GM12878 (cell line): ENCODE results near the gene SARDH. TPM values are rescaled to one million over a fixed set of nuclear protein-coding genes. Genes with fewer than 3 reads are reported as not detected.

Source experiments
- ATAC-seq: fragments of 200-7000 bp; cut with Tn5 transposase; 3 replicates; pipeline ENCODE4 v1.9.1; 2020; ENCODE audit warnings: mild to moderate bottlenecking, moderate library complexity
- BruUV-seq: library from RNA; stranded (reverse); fragments of 400-500 nt; replicated peaks from 2 replicates; lab custom pipeline; 2021; lab: Mats Ljungman, UMichigan
- CTCF ChIA-PET: fragments of 300-600 bp; sonication (Branson Sonifier 250); formaldehyde crosslinking; extraction: SDS; loops from one replicate; lab custom pipeline; 2021; ENCODE audit warnings: inconsistent platforms; lab: Yijun Ruan, JAX
- POLR2A ChIA-PET: fragments of 350-600 bp; formaldehyde crosslinking; extraction: SDS; loops from one replicate; lab custom pipeline; 2021; ENCODE audit warnings: inconsistent platforms; lab: Charles Lee
- RAD21 ChIA-PET: fragments of 300-600 bp; sonication (Branson Sonifier 250); formaldehyde crosslinking; loops from one replicate; lab custom pipeline; 2023; ENCODE audit warnings: antibody characterized with exemption; ENCODE audit not compliant: unreplicated experiment; lab: Charles Lee
- SMC1A ChIA-PET: fragments of 300-600 bp; sonication (Branson Sonifier 250); formaldehyde crosslinking; loops from one replicate; lab custom pipeline; 2023; ENCODE audit not compliant: unreplicated experiment, uncharacterized antibody; lab: Charles Lee
- DNase-seq: peaks from one replicate; pipeline ENCODE4 v3.0.0-alpha.2; 2011; ENCODE audit warnings: low read depth, low spot score
- FAIRE-seq: peaks from 3 replicates; lab custom pipeline; 2011; peaks lifted over from hg19 to GRCh38; lab: Jason Lieb, UNC
- H2AFZ ChIP-seq: 2 replicates; pipeline ENCODE4 v1.6.0; 2011; ENCODE audit warnings: low read depth, low read length, control low read depth; ENCODE audit not compliant: control insufficient read depth
- H3K27ac ChIP-seq: 2 replicates; pipeline ENCODE4 v1.5.1; 2011; ENCODE audit warnings: control low read depth; ENCODE audit not compliant: control insufficient read depth, insufficient read depth
- H3K27me3 ChIP-seq, 2 experiments: replicated peaks in 1 of 2; 2 replicates each; pipeline versions ENCODE4 v1.6.0 to v1.6.1; 2011; ENCODE audit warnings: low read length in 1 of 2; ENCODE audit not compliant: control insufficient read depth in 2 of 2, insufficient read depth in 2 of 2
- H3K36me3 ChIP-seq, 2 experiments: 2 replicates each; pipeline ENCODE4 v1.5.1; 2011; ENCODE audit warnings: low read length in 1 of 2; ENCODE audit not compliant: control insufficient read depth in 2 of 2, insufficient read depth in 2 of 2
- H3K4me1 ChIP-seq: 2 replicates; pipeline ENCODE4 v1.6.1; 2011; ENCODE audit warnings: mild to moderate bottlenecking, low read length, moderate library complexity, mixed read lengths; ENCODE audit not compliant: control insufficient read depth, insufficient read depth
- H3K4me2 ChIP-seq: 2 replicates; pipeline ENCODE4 v1.6.0; 2011; ENCODE audit warnings: control low read depth; ENCODE audit not compliant: control insufficient read depth, insufficient read depth
- H3K4me3 ChIP-seq: fragments of 200-600 bp; sonication (generic); 2 replicates; pipeline ENCODE4 v1.5.1; 2016
- H3K79me2 ChIP-seq: 2 replicates; pipeline ENCODE4 v1.6.0; 2011; ENCODE audit warnings: low read length; ENCODE audit not compliant: control insufficient read depth, insufficient read depth
- H3K9ac ChIP-seq: 2 replicates; pipeline ENCODE4 v1.8.0; 2011; ENCODE audit warnings: low read length, control low read depth, mixed read lengths; ENCODE audit not compliant: control insufficient read depth, insufficient read depth
- H3K9me3 ChIP-seq: replicated peaks from 3 replicates; pipeline ENCODE4 v1.5.1; 2011; ENCODE audit warnings: mild to moderate bottlenecking, low read length; ENCODE audit not compliant: control insufficient read depth, insufficient read depth
- H4K20me1 ChIP-seq: 2 replicates; pipeline ENCODE4 v1.6.0; 2011; ENCODE audit not compliant: control insufficient read depth, insufficient read depth
- ATF3 ChIP-seq: IDR thresholded peaks from 2 replicates; pipeline ENCODE4 v1.6.1; 2011; ENCODE audit warnings: low read depth, mild to moderate bottlenecking, low read length, moderate library complexity, borderline replicate concordance; ENCODE audit errors: extremely low read depth
- CBX3 ChIP-seq: fragments of 200-600 bp; sonication (generic); IDR thresholded peaks from 2 replicates; pipeline ENCODE4 v1.6.1; 2016; ENCODE audit warnings: low read depth, borderline replicate concordance
- CHD4 ChIP-seq: fragments of 200-600 bp; sonication (generic); IDR thresholded peaks from 2 replicates; pipeline ENCODE4 v1.6.1; 2016; ENCODE audit warnings: mild to moderate bottlenecking
- EP300 ChIP-seq, 2 experiments: fragments of 150-350 bp in 1 of 2; IDR thresholded peaks; 2 replicates each; pipeline ENCODE4 v1.6.1; 2011 to 2012; ENCODE audit warnings: low read depth in 2 of 2, low read length in 2 of 2, borderline replicate concordance in 1 of 2, improper control_type of control experiment in 1 of 2, inconsistent platforms in 1 of 2; ENCODE audit not compliant: control insufficient read depth in 1 of 2
- FOXK2 ChIP-seq: fragments of 450-650 bp; IDR thresholded peaks from 2 replicates; pipeline ENCODE4 v1.6.1; 2017; ENCODE audit warnings: mild to moderate bottlenecking, moderate library complexity
- IKZF2 ChIP-seq, 2 experiments: fragments of 450-650 bp; IDR thresholded peaks; 2 replicates each; pipeline ENCODE4 v1.6.1; 2017; ENCODE audit warnings: mild to moderate bottlenecking in 2 of 2, moderate library complexity in 2 of 2
- MYC ChIP-seq: IDR thresholded peaks from 2 replicates; pipeline ENCODE4 v1.6.1; 2011; ENCODE audit warnings: mild to moderate bottlenecking, low read length, moderate library complexity, inconsistent platforms; ENCODE audit not compliant: insufficient read depth, insufficient replicate concordance, insufficient read length, severe bottlenecking
- PRDM15 ChIP-seq: fragments of 450-650 bp; formaldehyde crosslinking; IDR thresholded peaks from 2 replicates; pipeline ENCODE4 v1.4.0; 2020; ENCODE audit warnings: mild to moderate bottlenecking, moderate library complexity
- TCF12 ChIP-seq: IDR thresholded peaks from 2 replicates; pipeline ENCODE4 v1.6.1; 2011; ENCODE audit warnings: low read depth, mild to moderate bottlenecking, low read length
- WGBS: methylation state at CpG from one replicate; pipeline ENCODE4 v1.1.6; 2016; ENCODE audit warnings: low lambda C conversion rate; ENCODE audit not compliant: insufficient replicate concordance, insufficient coverage; ENCODE audit errors: missing lambda C conversion rate; 5-methylcytosine and 5-hydroxymethylcytosine counted together
- in situ Hi-C: fragments of 300-500 bp; cut with MboI; formaldehyde crosslinking; loops from 9 replicates; pipeline ENCODE4 v1.14.3; 2018; ENCODE audit warnings: mixed read lengths
- intact Hi-C: fragments of 100-400 bp; cut with micrococcal nuclease; formaldehyde crosslinking; loops from one replicate; pipeline ENCODE4 v1.14.2; 2022; ENCODE audit not compliant: unreplicated experiment
- polyA plus RNA-seq, 11 experiments: library from polyadenylated mRNA; depleted of rRNA in 4 of 11; unstranded in 6 of 11; stranded (reverse) in 5 of 11; fragments of >200 nt; fragmentation: Nextera tagmentation in 4 of 11; fragmentation: Illumina TruSeq in 1 of 11; extraction: Ambion mirVana in 4 of 11; extraction: Trizol in 1 of 11; gene quantifications; 1 replicate in 1 of 11; 2 replicates in 10 of 11; pipeline versions ENCODE4 v1.2.1 to v1.2.3, GENCODE V29; 2011 to 2016; ENCODE audit warnings: inconsistent platforms in 2 of 11, missing spikeins in 2 of 11, low read depth in 1 of 11
- total RNA-seq, 4 experiments: library from RNA; depleted of rRNA in 3 of 4; stranded (reverse); fragments of >200 nt in 3 of 4; fragmentation: Illumina TruSeq in 1 of 4; extraction: Trizol in 1 of 4; gene quantifications; 2 replicates each; pipeline versions ENCODE4 v1.2.1 to v1.2.3, GENCODE V29; 2013 to 2021
- TF ChIP-seq, protein P1 (sequence below): IDR thresholded peaks from 2 replicates; pipeline ENCODE4 v1.6.1; 2012; ENCODE audit warnings: low read depth, low read length, improper control_type of control experiment

The SARDH gene
- total and polyA plus RNA-seq, 10 of the 15 experiments (the other 5 are each of a cell fraction or from before 2014, with no cell fraction given) = 0.03 to 0.15 (median 0.10) TPM; not detected in 6

- in situ Hi-C loops (no loop called here), intact Hi-C loops (no loop called here)
- H3K9me3 ChIP-seq = peaks cover 14% of the 10 kb centered on the region; the same call in 2 of the 3 replicates
- no peaks in the 10 kb centered on the region for H3K4me1 ChIP-seq
- no TSS peak for BruUV-seq
- TF ChIP-seq, protein P1, sequence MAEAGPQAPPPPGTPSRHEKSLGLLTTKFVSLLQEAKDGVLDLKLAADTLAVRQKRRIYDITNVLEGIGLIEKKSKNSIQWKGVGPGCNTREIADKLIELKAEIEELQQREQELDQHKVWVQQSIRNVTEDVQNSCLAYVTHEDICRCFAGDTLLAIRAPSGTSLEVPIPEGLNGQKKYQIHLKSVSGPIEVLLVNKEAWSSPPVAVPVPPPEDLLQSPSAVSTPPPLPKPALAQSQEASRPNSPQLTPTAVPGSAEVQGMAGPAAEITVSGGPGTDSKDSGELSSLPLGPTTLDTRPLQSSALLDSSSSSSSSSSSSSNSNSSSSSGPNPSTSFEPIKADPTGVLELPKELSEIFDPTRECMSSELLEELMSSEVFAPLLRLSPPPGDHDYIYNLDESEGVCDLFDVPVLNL = no peak
- no peak for TF ChIP-seq EP300 (IDR thresholded peaks at IDR 0.05; ENCODE audit: borderline replicate concordance in 1 of 2, control insufficient read depth in 1 of 2, low read depth in 2 of 2, low read length in 2 of 2)
- no peak for TF ChIP-seq FOXK2
- ATAC-seq (no peak), DNase-seq (no peak), FAIRE-seq (no peak)
- H2AFZ ChIP-seq = no peak overlapping the region
- RAD21 ChIA-PET = no interaction called here
- H3K4me3 ChIP-seq = no peak overlapping the region
- H3K27me3 ChIP-seq = no peaks in the 10 kb centered on the region
- 100% methylated on average over 1 of the region's 1 CpG for WGBS
- CTCF ChIA-PET = interaction anchor here (0.7 to 1.0 kb wide), 2 partner anchors 14 to 226 kb away, joined by 3 read pairs; no protein-coding TSS in a partner anchor
- no peak overlapping the region for H3K9ac ChIP-seq
- no peak overlapping the region for H3K4me2 ChIP-seq
- POLR2A ChIA-PET = no interaction called here
- no peaks in the 10 kb centered on the region for H4K20me1 ChIP-seq
- SMC1A ChIA-PET = no interaction called here
- H3K79me2 ChIP-seq = no peaks in the 10 kb centered on the region
- H3K27ac ChIP-seq = no peak overlapping the region
- peaks cover 16 to 33% of the 10 kb centered on the region in 2 experiments for H3K36me3 ChIP-seq
Observed at GRCh38 chr9:133767625-133768024, 29.5 kb upstream of the SARDH start.

- in situ Hi-C loops = no loop called here
- ChIA-PET RAD21 (no interaction called here), SMC1A (no interaction called here), POLR2A (no interaction called here), CTCF (interaction anchor here (1.0 kb wide), 1 partner anchor 15 kb away, joined by 3 read pairs; no protein-coding TSS in a partner anchor)
- BruUV-seq = no TSS peak
- H3K4me2 ChIP-seq = no peak overlapping the region
- H4K20me1 ChIP-seq = no peaks in the 10 kb centered on the region
- intact Hi-C loops = no loop called here
- TF ChIP-seq ATF3 (no peak), IKZF2 (IDR thresholded peaks at IDR 0.05) (no peak), MYC (no peak), CHD4 (no peak), CBX3 (no peak), TCF12 (no peak), PRDM15 (no peak)
- H3K27ac ChIP-seq = no peak overlapping the region
- H3K27me3 ChIP-seq = no peaks in the 10 kb centered on the region
- H3K9ac ChIP-seq = no peak overlapping the region
- FAIRE-seq (no peak), ATAC-seq (no peak), DNase-seq (no peak)
- WGBS = 0% methylated on average over 1 of the region's 1 CpG
- no peaks in the 10 kb centered on the region for H3K79me2 ChIP-seq
- no peak overlapping the region for H2AFZ ChIP-seq
- peaks cover 14% of the 10 kb centered on the region; the same call in 2 of the 3 replicates for H3K9me3 ChIP-seq
- H3K36me3 ChIP-seq = peaks cover 16 to 31% of the 10 kb centered on the region in 2 experiments
- no peaks in the 10 kb centered on the region for H3K4me1 ChIP-seq
- H3K4me3 ChIP-seq = no peak overlapping the region
Observed at GRCh38 chr9:133767008-133767407, 28.9 kb upstream of the SARDH start.
